Measurements from ENCODE around the gene PARP8.

DNA sequence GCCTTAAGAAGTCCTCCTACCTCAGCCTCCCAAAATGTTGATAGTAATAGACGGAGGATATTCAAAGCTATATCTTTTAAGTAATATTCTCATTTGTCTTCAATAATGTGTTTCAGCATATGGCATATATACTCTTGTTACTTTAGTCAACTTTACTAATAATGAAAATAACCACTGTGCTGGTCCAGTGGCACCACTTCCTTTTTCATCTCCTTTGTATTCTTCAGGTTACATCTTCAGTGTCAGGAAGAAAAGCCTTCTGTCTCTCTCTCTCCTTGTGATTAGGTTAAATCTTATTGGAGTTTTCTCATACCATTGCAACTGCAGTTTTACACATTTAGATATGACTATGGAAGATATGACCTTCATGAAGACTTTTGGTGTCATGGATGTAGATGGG lies 31.3 kb downstream of the PARP8 start:
- no peak for TF ChIP-seq POLR2A (IDR thresholded peaks at IDR 0.05; ENCODE audit: low read depth, low read length)
- no peak for TF ChIP-seq POLR2AphosphoS5 (IDR thresholded peaks at IDR 0.05; ENCODE audit: low read depth, low read length)
- no peak for TF ChIP-seq TAF1 (IDR thresholded peaks at IDR 0.05; ENCODE audit: low read depth, low read length)
- TF ChIP-seq SPI1 (IDR thresholded peaks at IDR 0.05; ENCODE audit: low read depth, low read length) = peak; percentile 88
- TF ChIP-seq POU2F2 (IDR thresholded peaks at IDR 0.05; ENCODE audit: low read depth, low read length) = no peak
- TF ChIP-seq PAX5 (IDR thresholded peaks at IDR 0.05; ENCODE audit: insufficient read depth, low read length, severe bottlenecking) = no peak
